HCT116 (cell line): ENCODE measurements around the gene OARD1. TPM values are rescaled to one million over a fixed set of nuclear protein-coding genes. Genes with fewer than 3 reads are reported as not detected.

ENCODE experiments used
- ATAC-seq: fragments of 200-7000 bp; cut with Tn5 transposase; 2 replicates; pipeline ENCODE4 v1.9.1; 2020; ENCODE audit warnings: mild to moderate bottlenecking, moderate library complexity
- BruUV-seq: library from RNA; stranded (reverse); fragments of 400-500 nt; replicated peaks from 2 replicates; lab custom pipeline; 2021; lab: Mats Ljungman, UMichigan
- CTCF ChIA-PET: fragments of 300-600 bp; sonication (Branson Sonifier 250); formaldehyde crosslinking; loops from one replicate; lab custom pipeline; 2021; ENCODE audit warnings: antibody characterized with exemption; lab: Charles Lee
- POLR2A ChIA-PET: fragments of 300-600, 350-600 bp; sonication (Branson Sonifier 250); formaldehyde crosslinking; loops from one replicate; lab custom pipeline; 2021; ENCODE audit warnings: antibody characterized with exemption; lab: Charles Lee
- RAD21 ChIA-PET, 2 experiments: fragments of 300-600 bp; sonication (Branson Sonifier 250); formaldehyde crosslinking; loops; one replicate each; lab custom pipeline; 2023; ENCODE audit warnings: low total read pairs in 2 of 2; ENCODE audit not compliant: uncharacterized antibody in 2 of 2, unreplicated experiment in 2 of 2, low non-redundant PET in 1 of 2; lab: Charles Lee
- DNase-seq: peaks from one replicate; pipeline ENCODE4 v3.0.0-alpha.2; 2010; ENCODE audit warnings: low read depth, low spot score
- H2AFZ ChIP-seq: fragments of 200-600 bp; shearing (Covaris generic), sonication (generic); 2 replicates; pipeline ENCODE4 v1.6.1; 2017; ENCODE audit warnings: low read depth, mixed run types, mixed read lengths, antibody characterized with exemption, low read length; ENCODE audit not compliant: poor library complexity, severe bottlenecking
- H3K27ac ChIP-seq: 2 replicates; pipeline ENCODE4 v1.5.1; 2012; ENCODE audit warnings: low read depth, low read length
- H3K27me3 ChIP-seq: fragments of 200-600 bp; sonication (generic); 2 replicates; pipeline ENCODE4 v1.6.1; 2016; ENCODE audit warnings: mixed run types, low read length, mixed read lengths; ENCODE audit not compliant: insufficient read depth
- H3K36me3 ChIP-seq, 2 experiments: fragments of 200-500 bp in 1 of 2; fragments of 200-600 bp in 1 of 2; sonication (Bioruptor generic) in 1 of 2; sonication (generic) in 1 of 2; 2 replicates each; pipeline versions ENCODE4 v1.5.1 to v1.6.1; 2014 to 2016; ENCODE audit warnings: low read length in 2 of 2, inconsistent platforms in 1 of 2, mixed read lengths in 1 of 2, mixed run types in 1 of 2; ENCODE audit not compliant: insufficient read depth in 2 of 2, control insufficient read depth in 1 of 2
- H3K4me1 ChIP-seq, 2 experiments: fragments of 200-600 bp in 1 of 2; sonication (generic) in 1 of 2; 2 replicates each; pipeline versions ENCODE4 v1.5.1 to v1.6.1; 2012 to 2017; ENCODE audit warnings: low read length in 2 of 2, inconsistent platforms in 1 of 2, mild to moderate bottlenecking in 1 of 2, mixed read lengths in 1 of 2, mixed run types in 1 of 2, moderate library complexity in 1 of 2; ENCODE audit not compliant: insufficient read depth in 2 of 2, control insufficient read depth in 1 of 2
- H3K4me2 ChIP-seq: fragments of 200-600 bp; sonication (generic); 2 replicates; pipeline ENCODE4 v1.6.1; 2017; ENCODE audit warnings: mixed run types, low read length, mixed read lengths
- H3K4me3 ChIP-seq, 2 experiments: fragments of 200-600 bp in 1 of 2; sonication (generic) in 1 of 2; replicated peaks in 1 of 2; 2 replicates each; pipeline ENCODE4 v1.5.1; 2011 to 2016; ENCODE audit warnings: low read length in 2 of 2, control low read depth in 1 of 2, low read depth in 1 of 2, mild to moderate bottlenecking in 1 of 2, mixed read lengths in 1 of 2, mixed run types in 1 of 2
- H3K79me2 ChIP-seq: fragments of 200-600 bp; sonication (generic); 2 replicates; pipeline ENCODE4 v1.6.1; 2017; ENCODE audit warnings: mild to moderate bottlenecking, mixed run types, low read length, moderate library complexity, mixed read lengths; ENCODE audit not compliant: insufficient read depth
- H3K9ac ChIP-seq: fragments of 200-600 bp; sonication (generic); 2 replicates; pipeline ENCODE4 v1.6.1; 2016; ENCODE audit warnings: low read length, mixed read lengths
- H3K9me2 ChIP-seq: fragments of 200-600 bp; sonication (generic), shearing (Covaris generic); 2 replicates; pipeline ENCODE4 v1.6.1; 2017; ENCODE audit warnings: mixed run types, mild to moderate bottlenecking, moderate library complexity; ENCODE audit not compliant: insufficient read depth
- H3K9me3 ChIP-seq, 2 experiments: fragments of 200-500 bp in 1 of 2; fragments of 200-600 bp in 1 of 2; sonication (Bioruptor generic) in 1 of 2; sonication (generic) in 1 of 2; 2 replicates each; pipeline ENCODE4 v1.6.1; 2014 to 2017; ENCODE audit warnings: low read length in 2 of 2, mixed read lengths in 2 of 2, inconsistent platforms in 1 of 2, low read depth in 1 of 2, mild to moderate bottlenecking in 1 of 2, mixed run types in 1 of 2, moderate library complexity in 1 of 2; ENCODE audit not compliant: control insufficient read depth in 1 of 2, insufficient read depth in 1 of 2
- H4K20me1 ChIP-seq: fragments of 200-600 bp; sonication (generic), shearing (Covaris generic); 2 replicates; pipeline ENCODE4 v1.6.1; 2017; ENCODE audit warnings: mixed run types, mild to moderate bottlenecking, moderate library complexity; ENCODE audit not compliant: insufficient read depth
- CBX3 ChIP-seq: IDR thresholded peaks from 2 replicates; pipeline ENCODE4 v1.6.1; 2012; ENCODE audit warnings: low read depth
- CEBPB ChIP-seq: IDR thresholded peaks from 2 replicates; pipeline ENCODE4 v1.6.1; 2012; ENCODE audit warnings: low read depth
- EGR1 ChIP-seq: IDR thresholded peaks from 2 replicates; pipeline ENCODE4 v1.6.1; 2012; ENCODE audit warnings: low read depth
- ELF1 ChIP-seq: IDR thresholded peaks from 2 replicates; pipeline ENCODE4 v1.6.1; 2012; ENCODE audit warnings: low read depth, borderline replicate concordance
- EZH2phosphoT487 ChIP-seq: fragments of 200-600 bp; IDR thresholded peaks from 2 replicates; pipeline ENCODE4 v1.6.1; 2018; ENCODE audit warnings: antibody characterized with exemption, borderline replicate concordance
- POLR2A ChIP-seq: IDR thresholded peaks from 2 replicates; pipeline ENCODE4 v1.7.0; 2011; ENCODE audit warnings: borderline replicate concordance; ENCODE audit not compliant: insufficient read depth, insufficient read length; ENCODE audit errors: extremely low read depth
- POLR2AphosphoS5 ChIP-seq: IDR thresholded peaks from 2 replicates; pipeline ENCODE4 v1.6.1; 2011; ENCODE audit warnings: mild to moderate bottlenecking, low read depth, low read length, moderate library complexity
- RAD21 ChIP-seq: IDR thresholded peaks from 2 replicates; pipeline ENCODE4 v1.6.1; 2012; ENCODE audit warnings: low read depth, mild to moderate bottlenecking
- REST ChIP-seq: IDR thresholded peaks from 2 replicates; pipeline ENCODE4 v1.6.1; 2012; ENCODE audit warnings: low read depth
- SIN3A ChIP-seq: IDR thresholded peaks from 2 replicates; pipeline ENCODE4 v1.6.1; 2012; ENCODE audit warnings: low read depth
- SP1 ChIP-seq: IDR thresholded peaks from 2 replicates; pipeline ENCODE4 v1.6.1; 2012; ENCODE audit warnings: low read depth
- SRF ChIP-seq: IDR thresholded peaks from 2 replicates; pipeline ENCODE4 v1.6.1; 2012; ENCODE audit warnings: low read depth
- TCF7L2 ChIP-seq: IDR thresholded peaks from 2 replicates; pipeline ENCODE4 v1.7.0; 2011; ENCODE audit warnings: borderline replicate concordance, inconsistent platforms; ENCODE audit not compliant: insufficient read depth, insufficient read length; ENCODE audit errors: extremely low read depth
- ZNF274 ChIP-seq: fragments of 200-500 bp; sonication (Bioruptor generic); IDR thresholded peaks from 2 replicates; pipeline ENCODE4 v1.6.1; 2014; ENCODE audit warnings: mild to moderate bottlenecking, low read depth, low read length, inconsistent platforms
- intact Hi-C: fragments of 100-400 bp; cut with micrococcal nuclease; formaldehyde crosslinking; loops from 2 replicates; pipeline ENCODE4 v1.10.0; 2022
- total RNA-seq: library from RNA; stranded (reverse); gene quantifications from one replicate; pipeline ENCODE4 v1.2.1, GENCODE V29; 2021; ENCODE audit not compliant: unreplicated experiment

The OARD1 gene
- total RNA-seq, 1 experiment from 2014 or later: 28.7 TPM

GRCh38 chr6:41064841-41065240 is 7.3 kb downstream of the OARD1 start:
- no peak for ATAC-seq
- H3K9ac ChIP-seq: no peak overlapping the region
- peaks cover 0 to 4% of the 10 kb centered on the region in 2 experiments; a peak in 1 of 4 replicates for H3K4me1 ChIP-seq
- no peak overlapping the region for H3K4me3 ChIP-seq
- intact Hi-C loops: loop anchor here (5.0 kb wide), 1 partner anchor 1718 kb away; no protein-coding TSS in a partner anchor
- H2AFZ ChIP-seq: no peak overlapping the region
- no peaks in the 10 kb centered on the region for H3K27me3 ChIP-seq
- ChIA-PET POLR2A (no interaction called here), RAD21 (no interaction called here), CTCF (no interaction called here)
- no peak for TF ChIP-seq ELF1
- no peak for TF ChIP-seq EGR1
- TF ChIP-seq EZH2phosphoT487: no peak
- TF ChIP-seq SRF: no peak
- TF ChIP-seq RAD21: no peak
- no peak for TF ChIP-seq REST
- no peak for TF ChIP-seq POLR2A
- TF ChIP-seq CEBPB: no peak
- TF ChIP-seq ZNF274: no peak
- no peak for TF ChIP-seq POLR2AphosphoS5
- TF ChIP-seq TCF7L2: no peak
- no peak for TF ChIP-seq CBX3
- no peak for TF ChIP-seq SP1
- no peak for TF ChIP-seq SIN3A
- no peak overlapping the region for H3K27ac ChIP-seq
- H3K79me2 ChIP-seq: no peaks in the 10 kb centered on the region
- DNase-seq: no peak
- peaks cover 0 to 10% of the 10 kb centered on the region in 2 experiments; a peak in 2 of 4 replicates for H3K36me3 ChIP-seq
- H3K4me2 ChIP-seq: no peak overlapping the region
- no peaks in the 10 kb centered on the region for H4K20me1 ChIP-seq
- H3K9me3 ChIP-seq: no peaks in the 10 kb centered on the region
- H3K9me2 ChIP-seq: no peaks in the 10 kb centered on the region
- no TSS peak for BruUV-seq
